GM06990 (cell line): ENCODE data around the gene CRYGS.

Experiments
- DNase-seq: peaks from one replicate; pipeline ENCODE4 v3.0.0-alpha.2; 2011; ENCODE audit not compliant: insufficient read length; ENCODE audit errors: extremely low read depth
- H3K27me3 ChIP-seq: replicated peaks from 2 replicates; pipeline ENCODE4 v1.6.0; 2011; ENCODE audit warnings: low read length; ENCODE audit not compliant: control insufficient read depth, insufficient read depth
- H3K36me3 ChIP-seq: 2 replicates; pipeline ENCODE4 v1.5.1; 2011; ENCODE audit warnings: low read length; ENCODE audit not compliant: control insufficient read depth, insufficient read depth
- H3K4me3 ChIP-seq: replicated peaks from 2 replicates; pipeline ENCODE4 v1.5.1; 2011; ENCODE audit warnings: low read depth, mild to moderate bottlenecking, control low read depth, low read length
- TF ChIP-seq, protein P1 (sequence below): IDR thresholded peaks from 2 replicates; pipeline ENCODE4 v1.5.1; 2011; ENCODE audit warnings: low read length, control low read depth, mild to moderate bottlenecking, inconsistent platforms; ENCODE audit not compliant: insufficient read depth, poor library complexity, severe bottlenecking

The CRYGS gene

DNA sequence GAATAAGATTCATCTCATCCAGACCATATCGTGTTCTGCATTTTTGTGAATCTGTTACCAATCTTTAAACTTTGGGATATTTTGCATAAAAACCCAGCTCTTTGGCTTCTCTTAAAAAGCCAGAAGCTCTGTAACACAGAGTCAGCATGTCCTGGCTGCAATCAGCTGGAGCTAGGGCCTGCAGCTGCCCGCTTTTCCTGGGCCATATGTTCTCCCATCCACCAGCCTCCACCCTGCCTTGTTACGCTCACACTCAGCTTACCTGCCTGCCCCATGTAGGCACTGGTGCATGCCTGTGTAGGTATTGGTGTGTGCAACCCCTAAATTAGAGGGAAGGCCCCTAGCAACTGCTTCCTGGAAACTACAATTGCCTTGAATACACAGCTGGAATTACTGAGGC lies 48.2 kb downstream of the CRYGS start:
- DNase-seq, result no peak
- TF ChIP-seq, protein P1, sequence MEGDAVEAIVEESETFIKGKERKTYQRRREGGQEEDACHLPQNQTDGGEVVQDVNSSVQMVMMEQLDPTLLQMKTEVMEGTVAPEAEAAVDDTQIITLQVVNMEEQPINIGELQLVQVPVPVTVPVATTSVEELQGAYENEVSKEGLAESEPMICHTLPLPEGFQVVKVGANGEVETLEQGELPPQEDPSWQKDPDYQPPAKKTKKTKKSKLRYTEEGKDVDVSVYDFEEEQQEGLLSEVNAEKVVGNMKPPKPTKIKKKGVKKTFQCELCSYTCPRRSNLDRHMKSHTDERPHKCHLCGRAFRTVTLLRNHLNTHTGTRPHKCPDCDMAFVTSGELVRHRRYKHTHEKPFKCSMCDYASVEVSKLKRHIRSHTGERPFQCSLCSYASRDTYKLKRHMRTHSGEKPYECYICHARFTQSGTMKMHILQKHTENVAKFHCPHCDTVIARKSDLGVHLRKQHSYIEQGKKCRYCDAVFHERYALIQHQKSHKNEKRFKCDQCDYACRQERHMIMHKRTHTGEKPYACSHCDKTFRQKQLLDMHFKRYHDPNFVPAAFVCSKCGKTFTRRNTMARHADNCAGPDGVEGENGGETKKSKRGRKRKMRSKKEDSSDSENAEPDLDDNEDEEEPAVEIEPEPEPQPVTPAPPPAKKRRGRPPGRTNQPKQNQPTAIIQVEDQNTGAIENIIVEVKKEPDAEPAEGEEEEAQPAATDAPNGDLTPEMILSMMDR, result no peak
- Histone ChIP-seq H3K27me3 (no peaks in the 10 kb centered on the region), H3K36me3 (no peaks in the 10 kb centered on the region), H3K4me3 (no peak overlapping the region)

DNA sequence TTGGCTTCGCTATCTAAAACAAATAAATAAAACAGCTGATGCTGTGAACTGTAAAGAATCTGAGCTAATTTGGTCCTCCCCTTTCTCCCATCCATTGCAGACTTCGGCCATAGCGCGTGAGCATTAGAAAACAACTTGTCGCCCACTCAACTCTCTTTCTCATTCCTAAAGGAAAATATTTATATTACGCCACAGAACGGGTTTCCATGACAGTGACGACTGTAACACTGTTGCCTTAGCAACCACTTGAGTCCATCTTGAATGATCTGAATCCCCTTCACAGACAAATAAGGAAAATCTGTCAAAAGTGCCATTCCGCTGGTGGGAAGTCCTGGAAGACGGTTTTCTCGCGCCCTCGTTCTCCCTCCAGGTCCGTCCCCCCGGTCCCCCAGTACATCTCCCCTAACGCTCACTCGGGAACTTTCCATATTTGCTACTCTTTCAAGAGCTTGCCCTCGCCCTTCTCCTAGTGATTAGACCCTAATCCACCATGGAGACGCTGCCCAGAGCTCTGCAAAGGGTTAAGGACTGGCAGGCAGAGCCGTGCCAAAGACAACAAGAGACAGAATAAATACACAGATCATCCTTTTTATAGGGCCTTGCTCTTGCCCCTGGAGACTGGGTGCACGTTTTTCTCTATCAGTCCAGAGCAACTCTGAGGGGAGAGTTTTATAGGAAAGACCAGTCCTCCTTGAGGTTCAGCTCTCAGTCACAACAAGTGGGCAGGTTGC lies 50.5 kb downstream of the CRYGS start:
- DNase-seq, result no peak
- TF ChIP-seq, protein P1, result no peak

DNA sequence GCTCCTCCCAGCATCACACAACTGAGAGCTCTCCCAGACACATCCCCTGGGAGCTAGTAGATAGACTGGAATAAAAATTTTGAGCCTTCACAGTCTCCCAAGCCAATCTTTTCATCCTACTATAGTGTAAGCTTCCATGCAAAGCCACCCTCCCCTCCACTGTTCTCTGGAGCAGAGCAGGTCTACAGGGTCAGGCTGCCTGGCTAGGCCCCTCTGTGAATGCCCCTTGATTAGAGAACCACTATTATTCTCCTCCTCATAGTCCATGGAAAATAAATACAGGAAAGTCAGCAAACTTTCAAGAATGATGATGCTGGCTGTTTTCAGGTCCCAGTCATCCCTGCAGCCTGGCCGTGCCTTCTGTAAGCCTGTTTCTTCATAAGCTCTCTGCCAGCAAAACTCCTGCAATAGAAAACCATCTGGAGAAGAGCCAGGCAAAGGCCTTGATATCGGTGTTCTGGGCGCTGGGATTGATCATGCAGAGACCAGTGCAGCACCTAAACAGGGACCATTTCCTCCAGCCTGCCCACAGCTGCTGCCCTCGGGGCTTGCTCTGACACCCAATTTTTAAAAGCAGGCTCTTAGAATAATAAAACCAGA lies 51.7 kb downstream of the CRYGS start:
- no peaks in the 10 kb centered on the region for H3K27me3 ChIP-seq
- no peak for DNase-seq

More for the DNA sequence above, 50.5 kb downstream of the CRYGS start:
- Histone ChIP-seq H3K36me3 (no peaks in the 10 kb centered on the region), H3K4me3 (no peak overlapping the region), H3K27me3 (no peaks in the 10 kb centered on the region)

DNA sequence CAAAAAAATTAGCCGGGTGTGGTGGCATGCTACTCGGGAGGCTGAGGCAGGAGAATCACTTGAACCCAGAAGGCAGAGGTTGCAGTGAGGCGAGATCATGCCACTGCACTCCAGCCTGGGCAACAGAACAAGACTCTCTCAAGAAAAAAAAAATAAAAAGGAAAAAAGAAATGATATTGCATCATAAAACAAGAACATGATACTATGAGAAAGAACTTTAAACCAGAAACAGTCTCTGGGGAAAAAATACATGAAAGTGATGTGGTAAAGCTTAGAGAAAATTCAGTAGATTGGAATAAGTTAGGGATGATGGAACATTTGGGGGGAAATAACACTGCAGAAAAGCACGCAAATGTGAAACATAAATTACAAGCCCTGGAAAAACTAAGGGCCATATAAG lies 54.7 kb downstream of the CRYGS start:
- no peaks in the 10 kb centered on the region for H3K27me3 ChIP-seq
- DNase-seq, result no peak
- no peak overlapping the region for H3K4me3 ChIP-seq
- H3K36me3 ChIP-seq, result no peaks in the 10 kb centered on the region
- TF ChIP-seq, protein P1, result no peak

More for the DNA sequence above, 51.7 kb downstream of the CRYGS start:
- no peak overlapping the region for H3K4me3 ChIP-seq
- TF ChIP-seq, protein P1, result no peak
- H3K36me3 ChIP-seq, result no peaks in the 10 kb centered on the region
